ENCODE data around the gene CLCNKA. TPM values are rescaled to one million over a fixed set of nuclear protein-coding genes. Genes with fewer than 3 reads are reported as not detected.
A peak's percentile ranks its signal among the peaks of the same experiment; 100 is the strongest.
"Not testable (repeated sequence)": the region's sequence is repeated elsewhere in the genome, so short reads cannot be mapped to it uniquely, and the experiment has no call there.

CLCNKA gene
- total RNA-seq, 1 donor from 2014 or later = not detected

GRCh38 chr1:16038620-16038912 is 16.7 kb downstream of the CLCNKA start:
- no peaks in the 10 kb centered on the region for H3K9me3 ChIP-seq
- no peak for ATAC-seq
- DNase-seq = no peak
- no peaks in the 10 kb centered on the region for H3K36me3 ChIP-seq
- H3K4me1 ChIP-seq = no peaks in the 10 kb centered on the region
- intact Hi-C loops (cut with DNase I) = no loop called here
- no peaks in the 10 kb centered on the region for H3K27me3 ChIP-seq
- no peak overlapping the region for H3K4me3 ChIP-seq
- TF ChIP-seq, protein P1, sequence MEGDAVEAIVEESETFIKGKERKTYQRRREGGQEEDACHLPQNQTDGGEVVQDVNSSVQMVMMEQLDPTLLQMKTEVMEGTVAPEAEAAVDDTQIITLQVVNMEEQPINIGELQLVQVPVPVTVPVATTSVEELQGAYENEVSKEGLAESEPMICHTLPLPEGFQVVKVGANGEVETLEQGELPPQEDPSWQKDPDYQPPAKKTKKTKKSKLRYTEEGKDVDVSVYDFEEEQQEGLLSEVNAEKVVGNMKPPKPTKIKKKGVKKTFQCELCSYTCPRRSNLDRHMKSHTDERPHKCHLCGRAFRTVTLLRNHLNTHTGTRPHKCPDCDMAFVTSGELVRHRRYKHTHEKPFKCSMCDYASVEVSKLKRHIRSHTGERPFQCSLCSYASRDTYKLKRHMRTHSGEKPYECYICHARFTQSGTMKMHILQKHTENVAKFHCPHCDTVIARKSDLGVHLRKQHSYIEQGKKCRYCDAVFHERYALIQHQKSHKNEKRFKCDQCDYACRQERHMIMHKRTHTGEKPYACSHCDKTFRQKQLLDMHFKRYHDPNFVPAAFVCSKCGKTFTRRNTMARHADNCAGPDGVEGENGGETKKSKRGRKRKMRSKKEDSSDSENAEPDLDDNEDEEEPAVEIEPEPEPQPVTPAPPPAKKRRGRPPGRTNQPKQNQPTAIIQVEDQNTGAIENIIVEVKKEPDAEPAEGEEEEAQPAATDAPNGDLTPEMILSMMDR (IDR thresholded peaks at IDR 0.05) = no peak
- H3K27ac ChIP-seq = no peak overlapping the region

DNA sequence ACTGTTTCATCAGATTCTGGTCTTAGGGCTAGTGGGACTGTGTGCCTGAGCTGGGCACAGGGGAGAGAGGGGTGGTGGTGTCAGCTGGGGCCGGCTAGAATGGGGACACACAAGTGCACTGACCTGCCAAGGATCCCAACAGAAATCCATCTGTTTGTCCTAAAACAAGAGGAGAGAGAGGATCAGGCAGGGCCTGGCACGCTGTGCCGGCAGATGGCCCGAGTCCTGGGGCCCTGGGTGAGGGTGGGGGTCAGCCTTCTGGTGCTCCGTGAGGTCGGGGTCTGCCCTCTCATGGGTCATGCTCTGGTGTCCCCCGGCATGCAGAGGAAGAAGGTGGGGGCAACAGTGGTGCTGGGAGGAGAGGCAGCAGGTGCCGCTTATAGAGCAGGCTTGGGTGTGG is 18.0 kb downstream of the CLCNKA start:
- H3K27ac ChIP-seq; H3K27me3 ChIP-seq; H3K36me3 ChIP-seq; ATAC-seq; H3K4me3 ChIP-seq; DNase-seq; H3K9me3 ChIP-seq; H3K4me1 ChIP-seq; intact Hi-C loops (cut with DNase I): not testable (repeated sequence)

DNA sequence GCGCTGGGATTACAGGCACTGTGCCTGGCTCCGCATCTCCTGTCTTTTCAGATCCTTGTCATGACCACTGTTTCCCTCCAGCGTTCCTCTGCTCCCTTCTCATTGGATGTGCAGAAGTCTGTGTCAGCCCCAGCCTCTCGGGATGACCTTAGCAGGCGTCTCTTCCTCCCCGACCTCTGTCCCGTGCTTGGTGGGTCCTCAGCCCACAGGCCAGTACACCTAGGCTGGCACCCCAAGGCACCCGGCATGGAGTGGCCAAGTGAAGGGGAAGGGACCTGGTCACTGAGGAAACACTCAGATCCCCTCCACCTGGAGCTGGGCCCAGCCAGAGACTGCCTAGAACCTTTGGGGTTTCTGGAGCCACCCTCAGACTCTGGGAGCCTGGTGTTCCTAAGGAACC is 19.4 kb downstream of the CLCNKA start:
- H3K4me3 ChIP-seq = no peak overlapping the region
- H3K27ac ChIP-seq = no peak overlapping the region
- no peaks in the 10 kb centered on the region for H3K36me3 ChIP-seq
- intact Hi-C loops (cut with DNase I) = no loop called here
- no peaks in the 10 kb centered on the region for H3K27me3 ChIP-seq
- DNase-seq = no peak
- no peaks in the 10 kb centered on the region for H3K4me1 ChIP-seq
- H3K9me3 ChIP-seq = no peaks in the 10 kb centered on the region
- TF ChIP-seq, protein P1 (IDR thresholded peaks at IDR 0.05) = no peak
- no peak for ATAC-seq

DNA sequence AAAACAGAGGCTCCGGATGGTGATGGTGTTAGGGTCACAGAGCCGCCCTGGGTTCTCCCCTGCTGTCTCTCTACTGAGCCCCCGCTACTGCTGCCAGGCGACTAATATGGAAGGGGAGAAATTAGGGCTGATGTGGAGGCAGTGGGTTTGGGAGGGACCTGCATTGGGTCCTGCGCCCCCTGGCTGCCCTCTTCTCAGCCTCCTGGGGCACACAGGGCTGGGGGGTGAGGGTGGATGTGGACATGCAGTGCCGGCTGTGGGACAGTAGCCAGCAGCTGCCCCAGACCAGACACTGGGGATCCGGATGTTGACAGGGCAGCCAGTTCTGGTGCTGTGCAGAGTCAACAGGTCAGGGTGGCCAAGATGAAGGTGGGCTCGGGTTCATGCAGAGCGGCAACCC is 20.3 kb downstream of the CLCNKA start:
- TF ChIP-seq, protein P1 (IDR thresholded peaks at IDR 0.05) = no peak
- intact Hi-C loops (cut with DNase I) = no loop called here
- ATAC-seq = no peak
- Histone ChIP-seq H3K4me3 (no peak overlapping the region), H3K27me3 (no peaks in the 10 kb centered on the region), H3K9me3 (no peaks in the 10 kb centered on the region), H3K36me3 (no peaks in the 10 kb centered on the region), H3K27ac (no peak overlapping the region), H3K4me1 (no peaks in the 10 kb centered on the region)
- DNase-seq = no peak

DNA sequence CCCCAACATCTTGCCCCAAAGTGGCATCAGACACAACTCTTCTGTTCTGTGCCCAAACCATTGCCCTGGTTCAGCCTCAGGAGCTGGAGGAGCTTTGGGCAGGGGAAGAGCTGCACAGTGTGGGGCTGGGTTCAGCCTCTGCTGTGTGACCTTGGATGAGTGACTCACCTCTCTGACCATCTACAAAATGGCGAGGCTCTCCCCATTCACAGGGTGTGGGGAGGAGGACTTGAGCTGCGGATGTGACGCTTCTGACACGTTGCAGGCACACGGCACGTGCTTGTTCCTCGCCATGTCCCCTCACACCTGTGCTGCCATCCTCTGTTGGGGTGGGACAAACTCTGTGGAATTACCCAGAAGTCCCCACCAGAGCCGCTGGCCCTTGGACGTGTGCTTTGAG is 20.8 kb downstream of the CLCNKA start:
- DNase-seq; H3K4me3 ChIP-seq; H3K27ac ChIP-seq; ATAC-seq; H3K27me3 ChIP-seq; H3K9me3 ChIP-seq; H3K36me3 ChIP-seq; H3K4me1 ChIP-seq; intact Hi-C loops (cut with DNase I): not testable (repeated sequence)

- H3K9me3 ChIP-seq = no peaks in the 10 kb centered on the region
- ATAC-seq (peak; percentile 47), DNase-seq (no peak)
- H3K36me3 ChIP-seq = no peaks in the 10 kb centered on the region
- H3K4me1 ChIP-seq = peaks cover 1% of the 10 kb centered on the region
- H3K27me3 ChIP-seq = no peaks in the 10 kb centered on the region
- intact Hi-C loops (cut with DNase I) = no loop called here
- TF ChIP-seq, protein P1 (IDR thresholded peaks at IDR 0.05) = no peak
- no peak within 1 kb of the TSS for H3K4me3 ChIP-seq
- no peak within 1 kb of the TSS for H3K27ac ChIP-seq
These were observed 21.7 kb downstream of the CLCNKA start, which contains the start of gene CLCNKB for GRCh38 chr1:16043521-16043920. TSS of gene CLCNKB (plus strand) at chr1:16043782. CDS start at chr1:16044493, 711 bp downstream.

GRCh38 chr1:16043950-16044349 is 22.1 kb downstream of the CLCNKA start:
- intact Hi-C loops (cut with DNase I) = no loop called here
- no peak overlapping the region for H3K4me3 ChIP-seq
- no peak for DNase-seq
- no peaks in the 10 kb centered on the region for H3K9me3 ChIP-seq
- no peak for ATAC-seq
- TF ChIP-seq, protein P1 (IDR thresholded peaks at IDR 0.05) = no peak
- H3K36me3 ChIP-seq = no peaks in the 10 kb centered on the region
- H3K4me1 ChIP-seq = peaks cover 5% of the 10 kb centered on the region
- H3K27ac ChIP-seq = no peak overlapping the region
- H3K27me3 ChIP-seq = no peaks in the 10 kb centered on the region
